Activated T-cell treated with anti-CD3 and anti-CD28 coated beads for 4 hours (primary cell): Measurements from ENCODE around the gene THSD7A.

Experiments
- DNase-seq: peaks from one replicate; pipeline ENCODE4 v3.0.0-alpha.2; 2020

THSD7A gene

GRCh38 chr7:11831736-11832495, at the start of gene THSD7A:
Gene THSD7A, minus strand, starts transcription at chr7:11832198. Its CDS starts 252 bp downstream, at chr7:11831946.
- no peak for DNase-seq

GRCh38 chr7:11881680-11882079, 49.7 kb upstream of the THSD7A start:
- DNase-seq: no peak

- DNase-seq: no peak
Measured at GRCh38 chr7:11875635-11876034, 43.6 kb upstream of the THSD7A start.

- DNase-seq: no peak
Measured at GRCh38 chr7:11865671-11866070, 33.7 kb upstream of the THSD7A start.

GRCh38 chr7:11858622-11859302, 26.8 kb upstream of the THSD7A start:
- DNase-seq: no peak

GRCh38 chr7:11858026-11858425, 26.0 kb upstream of the THSD7A start:
- no peak for DNase-seq

GRCh38 chr7:11848251-11848650, 16.3 kb upstream of the THSD7A start:
- DNase-seq: no peak

- DNase-seq: no peak
Measured at GRCh38 chr7:11847336-11847735, 15.3 kb upstream of the THSD7A start.

- DNase-seq: no peak
Measured at GRCh38 chr7:11846361-11846955, 14.5 kb upstream of the THSD7A start.

- no peak for DNase-seq
Measured at GRCh38 chr7:11843113-11843765, 11.2 kb upstream of the THSD7A start.

- DNase-seq: no peak
Measured at GRCh38 chr7:11841657-11842056, 9.7 kb upstream of the THSD7A start.

GRCh38 chr7:11835260-11835659, 3.3 kb upstream of the THSD7A start:
- DNase-seq: no peak

GRCh38 chr7:11833431-11833830, 1.4 kb upstream of the THSD7A start:
- no peak for DNase-seq

- no peak for DNase-seq
Measured at GRCh38 chr7:11831156-11831735, 752 bp downstream of the THSD7A start.

- DNase-seq: no peak
Measured at GRCh38 chr7:11830582-11831155, 1.3 kb downstream of the THSD7A start.

- no peak for DNase-seq
Measured at GRCh38 chr7:11829954-11830353, 2.0 kb downstream of the THSD7A start.

GRCh38 chr7:11819947-11820346, 12.1 kb downstream of the THSD7A start:
- no peak for DNase-seq

- DNase-seq: no peak
Measured at GRCh38 chr7:11819271-11819670, 12.7 kb downstream of the THSD7A start.

- no peak for DNase-seq
Measured at GRCh38 chr7:11818281-11818680, 13.7 kb downstream of the THSD7A start.

- DNase-seq: no peak
Measured at GRCh38 chr7:11817111-11817740, 14.8 kb downstream of the THSD7A start.

- no peak for DNase-seq
Measured at GRCh38 chr7:11811709-11812108, 20.3 kb downstream of the THSD7A start.

GRCh38 chr7:11810043-11810625, 21.9 kb downstream of the THSD7A start:
- DNase-seq: no peak
